GM08714 (cell line): ENCODE data around the gene TTLL11.
A peak's percentile ranks its signal among the peaks of the same experiment; 100 is the strongest.

Experiments used
- H3K4me3 ChIP-seq: fragments of 200-500 bp; sonication (Bioruptor generic); 2 replicates; pipeline ENCODE4 v1.5.1; 2014; ENCODE audit warnings: mild to moderate bottlenecking, low read length, inconsistent platforms
- ZNF274 ChIP-seq: IDR thresholded peaks from 2 replicates; pipeline ENCODE4 v1.6.1; 2012; ENCODE audit warnings: mild to moderate bottlenecking, low read depth, low read length

Gene TTLL11

GRCh38 chr9:122103985-122104384 lies 10.9 kb upstream of the TTLL11 start:
- TF ChIP-seq ZNF274: no peak
- no peak overlapping the region for H3K4me3 ChIP-seq

- no peak for TF ChIP-seq ZNF274
- H3K4me3 ChIP-seq: no peak overlapping the region
These were observed 9.0 kb upstream of the TTLL11 start for GRCh38 chr9:122102156-122102555.

DNA sequence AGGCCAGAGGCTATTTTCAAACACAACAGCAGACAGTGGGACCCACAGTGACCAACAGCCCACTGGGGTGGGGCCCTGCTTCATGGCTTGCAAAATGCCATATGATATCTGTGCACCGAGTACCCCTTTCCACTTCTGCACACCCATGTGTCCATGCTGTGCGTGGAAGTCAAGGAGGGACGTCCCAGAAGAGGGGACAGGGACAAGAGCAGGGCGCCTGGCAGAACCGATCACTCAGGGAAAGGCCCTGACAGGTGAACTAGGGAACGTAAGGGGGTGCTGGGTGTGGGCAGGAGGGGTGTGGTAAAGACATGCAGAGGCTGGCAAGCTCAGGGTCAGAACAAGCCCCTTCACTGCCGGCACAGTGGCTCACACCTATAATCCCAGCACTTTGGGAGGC lies 7.6 kb upstream of the TTLL11 start:
- no peak for TF ChIP-seq ZNF274
- H3K4me3 ChIP-seq: no peak overlapping the region

- TF ChIP-seq ZNF274: no peak
- no peak overlapping the region for H3K4me3 ChIP-seq
These were observed 6.3 kb upstream of the TTLL11 start for GRCh38 chr9:122099271-122099869.

GRCh38 chr9:122097679-122098315 lies 4.7 kb upstream of the TTLL11 start:
- no peak overlapping the region for H3K4me3 ChIP-seq
- TF ChIP-seq ZNF274: no peak

- no peak overlapping the region for H3K4me3 ChIP-seq
These were observed 3.7 kb upstream of the TTLL11 start for GRCh38 chr9:122096620-122097415.

GRCh38 chr9:122095010-122095767 lies 2.1 kb upstream of the TTLL11 start:
- no peak for TF ChIP-seq ZNF274
- H3K4me3 ChIP-seq: no peak overlapping the region

More at GRCh38 chr9:122096620-122097415, 3.7 kb upstream of the TTLL11 start:
- TF ChIP-seq ZNF274: no peak

DNA sequence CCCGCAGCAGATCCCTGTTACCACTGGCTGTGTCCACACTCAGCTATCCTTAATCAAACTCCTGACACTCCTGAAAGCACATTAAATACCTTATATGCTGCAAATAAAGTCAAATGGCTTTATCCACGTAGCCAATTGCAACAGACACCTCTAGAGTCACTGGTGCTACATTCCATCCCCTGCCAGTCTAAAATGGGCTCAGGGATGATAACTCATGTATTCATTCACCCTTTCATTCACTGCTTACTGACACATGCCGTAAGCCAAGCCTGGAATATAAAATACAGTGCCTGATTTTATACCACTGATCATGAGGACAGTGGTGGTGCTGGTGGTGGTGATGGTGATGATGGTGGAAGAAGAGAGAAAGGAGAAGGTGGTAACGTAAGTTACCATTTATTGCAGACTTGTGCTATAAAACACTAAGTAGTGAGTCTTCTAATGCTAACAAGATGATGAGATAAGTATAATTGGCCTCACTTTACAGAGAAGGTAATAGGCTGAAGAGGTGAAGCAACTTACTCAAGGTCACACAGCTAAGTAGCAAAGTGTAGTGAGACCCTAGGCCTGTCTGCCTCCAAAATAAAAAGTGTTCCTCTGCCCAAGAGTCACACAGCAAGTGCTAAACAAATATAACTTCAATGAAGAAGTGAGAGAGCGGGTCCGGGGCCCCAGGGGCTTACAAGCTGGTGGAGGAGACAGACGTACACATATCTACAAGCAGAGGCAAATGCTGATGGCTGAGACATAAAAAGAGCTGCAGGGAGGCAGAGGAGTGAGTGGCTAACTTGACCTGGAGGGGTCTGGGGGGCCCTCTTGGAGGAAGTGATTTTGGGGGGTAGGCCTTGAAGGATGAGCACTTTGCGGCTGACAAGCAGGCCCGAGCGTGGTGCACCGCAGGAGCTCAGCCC lies 1.2 kb downstream of the TTLL11 start:
- no peak for TF ChIP-seq ZNF274
- peak overlapping the region; percentile 76 for H3K4me3 ChIP-seq

- no peak overlapping the region for H3K4me3 ChIP-seq
- no peak for TF ChIP-seq ZNF274
These were observed 2.1 kb downstream of the TTLL11 start for GRCh38 chr9:122090981-122091380.

DNA sequence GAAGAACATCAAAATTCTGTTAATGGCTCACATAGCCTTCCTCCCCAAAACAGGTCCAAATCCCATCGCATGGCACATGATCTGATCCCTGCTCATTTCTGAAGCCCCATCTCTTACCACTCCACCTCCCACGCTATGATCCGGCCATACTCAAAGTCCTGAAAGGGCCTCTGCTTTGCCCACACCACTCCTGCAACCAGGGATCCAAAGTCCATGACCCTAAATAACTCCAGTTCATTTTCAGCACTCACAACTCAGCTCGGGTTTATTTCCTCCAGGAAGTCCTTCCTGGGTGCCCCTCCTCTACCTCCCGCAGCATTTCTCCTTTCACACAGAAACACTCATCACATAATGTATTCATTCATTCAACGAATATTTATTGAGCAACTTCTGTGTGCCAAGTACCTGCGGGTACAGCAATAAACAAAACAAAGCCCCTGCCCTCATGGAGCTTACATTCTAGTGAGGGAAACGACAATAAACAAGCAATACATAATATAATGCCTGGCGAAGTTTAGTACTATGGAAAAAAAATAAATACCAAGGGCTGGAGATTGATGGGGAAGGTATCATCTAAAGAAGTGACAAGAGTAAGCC lies 2.7 kb downstream of the TTLL11 start:
- no peak overlapping the region for H3K4me3 ChIP-seq
- no peak for TF ChIP-seq ZNF274

GRCh38 chr9:122088880-122089706 lies 4.0 kb downstream of the TTLL11 start:
- no peak for TF ChIP-seq ZNF274
- no peak overlapping the region for H3K4me3 ChIP-seq
